ENCODE measurements around the gene SYNPO2.

Gene SYNPO2

GRCh38 chr4:118935819-118936218 lies 47.2 kb downstream of the SYNPO2 start:
- no peak for DNase-seq

- DNase-seq: no peak
These were observed 47.8 kb downstream of the SYNPO2 start for GRCh38 chr4:118936406-118936805.

GRCh38 chr4:118939169-118939783 lies 50.6 kb downstream of the SYNPO2 start:
- DNase-seq: no peak

GRCh38 chr4:118941149-118941548 lies 52.5 kb downstream of the SYNPO2 start:
- DNase-seq: no peak

- DNase-seq: no peak
These were observed 53.1 kb downstream of the SYNPO2 start for GRCh38 chr4:118941799-118942198.

GRCh38 chr4:118942465-118942864 lies 53.8 kb downstream of the SYNPO2 start:
- DNase-seq: no peak

GRCh38 chr4:118947095-118947494 lies 58.4 kb downstream of the SYNPO2 start:
- DNase-seq: no peak

GRCh38 chr4:118948545-118949144 lies 60.0 kb downstream of the SYNPO2 start:
- DNase-seq: no peak

GRCh38 chr4:118950224-118950623 lies 61.6 kb downstream of the SYNPO2 start:
- DNase-seq: no peak

- no peak for DNase-seq
These were observed 62.4 kb downstream of the SYNPO2 start for GRCh38 chr4:118950929-118951570.

GRCh38 chr4:118953276-118953675 lies 64.6 kb downstream of the SYNPO2 start:
- DNase-seq: no peak

- no peak for DNase-seq
These were observed 65.6 kb downstream of the SYNPO2 start for GRCh38 chr4:118954246-118954645.

- no peak for DNase-seq
These were observed 66.9 kb downstream of the SYNPO2 start for GRCh38 chr4:118955515-118955914.

GRCh38 chr4:118957722-118958445 lies 69.2 kb downstream of the SYNPO2 start:
- DNase-seq: no peak

GRCh38 chr4:118962540-118962939 lies 73.9 kb downstream of the SYNPO2 start:
- DNase-seq: no peak

GRCh38 chr4:118964891-118965411 lies 76.3 kb downstream of the SYNPO2 start:
- DNase-seq: no peak

GRCh38 chr4:118967393-118967792 lies 78.7 kb downstream of the SYNPO2 start:
- DNase-seq: no peak

GRCh38 chr4:118968005-118968404 lies 79.4 kb downstream of the SYNPO2 start:
- DNase-seq: peak; percentile 16 to 30

GRCh38 chr4:118968813-118969212 lies 80.2 kb downstream of the SYNPO2 start:
- no peak for DNase-seq

GRCh38 chr4:118969359-118969758 lies 80.7 kb downstream of the SYNPO2 start:
- DNase-seq: no peak

- no peak for DNase-seq
These were observed 83.5 kb downstream of the SYNPO2 start for GRCh38 chr4:118972167-118972566.

- no peak for DNase-seq
These were observed 84.6 kb downstream of the SYNPO2 start for GRCh38 chr4:118973295-118973694.

- no peak for DNase-seq
These were observed 86.1 kb downstream of the SYNPO2 start for GRCh38 chr4:118974758-118975157.

Measured in CD4-positive, alpha-beta T cell treated with Interferon alpha-2 for 1 hour (primary cell).